Smooth muscle cell of the brain vasculature (primary cell): ENCODE data around the gene BUB3.
A peak's percentile ranks its signal among the peaks of the same experiment; 100 is the strongest.

Experiments used
- DNase-seq: peaks from one replicate; pipeline ENCODE4 v3.0.0-alpha.2; 2012; ENCODE audit warnings: low read depth, low spot score

BUB3 gene

GRCh38 chr10:123154092-123154710 is at the start of gene BUB3:
Gene BUB3, plus strand, starts transcription at chr10:123154402. Its CDS starts 516 bp downstream, at chr10:123154918.
- peak; percentile 99 for DNase-seq

GRCh38 chr10:123109466-123109865 is 44.7 kb upstream of the BUB3 start:
- no peak for DNase-seq

GRCh38 chr10:123117644-123118417 is 36.4 kb upstream of the BUB3 start:
- DNase-seq, result no peak

GRCh38 chr10:123119081-123119480 is 35.1 kb upstream of the BUB3 start:
- no peak for DNase-seq

GRCh38 chr10:123126246-123126645 is 28.0 kb upstream of the BUB3 start:
- no peak for DNase-seq

DNA sequence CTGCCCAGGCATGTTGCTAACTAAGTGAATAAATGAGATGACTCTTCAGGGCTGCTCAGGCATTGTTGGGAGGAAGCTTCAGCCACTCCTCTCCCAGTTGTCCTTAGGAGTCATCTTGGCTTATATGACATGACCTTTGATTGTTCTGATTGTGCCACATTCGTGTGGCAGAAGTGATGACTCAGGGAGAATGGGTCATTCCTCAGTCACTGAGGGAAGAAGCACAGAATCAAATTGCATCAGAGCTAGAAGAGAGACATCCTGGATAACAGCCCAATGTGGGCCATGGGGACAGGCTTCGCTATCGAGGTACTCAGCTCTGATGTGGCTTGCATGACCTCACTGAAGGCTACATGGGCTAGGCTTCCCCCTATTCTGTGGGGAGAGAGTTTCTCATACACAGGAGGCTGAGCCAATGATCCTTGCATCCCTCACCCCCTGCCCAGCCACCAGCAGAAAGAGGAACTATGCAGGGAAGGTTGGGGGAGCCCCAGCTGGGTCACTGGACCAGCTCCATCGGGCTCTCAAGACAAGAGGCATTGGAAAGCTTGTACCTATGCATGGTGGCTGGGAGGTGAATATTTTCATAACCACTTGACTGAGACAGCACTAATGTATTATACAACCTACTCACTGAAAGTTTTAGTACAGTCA is 24.5 kb upstream of the BUB3 start:
- no peak for DNase-seq

DNA sequence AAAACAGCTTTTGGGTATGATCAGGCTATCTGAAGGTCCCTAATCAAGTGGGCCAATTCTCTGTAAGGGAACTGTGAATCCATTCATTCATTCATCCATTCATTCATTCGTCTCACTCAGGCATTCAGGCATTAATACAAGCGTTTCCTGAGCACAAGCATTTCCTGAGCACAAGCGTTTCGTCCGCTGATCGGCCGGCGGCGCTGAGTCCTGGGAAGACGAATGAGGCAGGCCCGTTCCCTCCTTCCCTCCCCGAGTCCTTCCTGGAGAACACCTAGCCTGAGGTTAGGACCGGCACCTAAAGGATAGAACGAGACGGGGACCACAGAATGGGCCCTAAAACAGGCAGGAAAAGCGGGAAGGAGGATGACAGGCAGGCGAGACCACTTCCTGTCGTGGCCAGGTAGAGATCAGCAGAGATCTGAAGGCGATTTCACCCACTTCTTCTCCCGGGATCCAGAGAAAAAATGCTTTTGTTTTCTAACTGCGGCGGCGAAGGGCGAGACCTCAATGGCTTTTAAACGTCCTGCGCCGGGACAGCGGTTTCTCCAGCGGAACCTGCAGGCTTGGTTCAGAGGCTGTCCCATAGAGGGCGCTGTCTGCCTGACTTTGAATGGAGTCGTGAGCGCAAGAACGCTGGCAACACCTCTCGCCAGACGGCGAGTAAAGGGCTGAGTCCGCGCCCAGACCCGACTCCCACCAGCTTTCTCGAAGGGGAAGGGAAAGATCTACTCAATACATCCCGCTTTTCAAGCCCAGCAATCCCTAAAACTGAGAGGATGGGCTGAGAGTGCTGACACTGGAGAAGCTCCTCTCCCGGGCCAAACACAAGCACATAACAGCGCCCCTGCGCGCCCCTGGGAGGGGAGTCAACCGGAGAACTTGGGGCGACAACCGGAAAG is 21.4 kb upstream of the BUB3 start:
- DNase-seq, result peak; percentile 35

DNA sequence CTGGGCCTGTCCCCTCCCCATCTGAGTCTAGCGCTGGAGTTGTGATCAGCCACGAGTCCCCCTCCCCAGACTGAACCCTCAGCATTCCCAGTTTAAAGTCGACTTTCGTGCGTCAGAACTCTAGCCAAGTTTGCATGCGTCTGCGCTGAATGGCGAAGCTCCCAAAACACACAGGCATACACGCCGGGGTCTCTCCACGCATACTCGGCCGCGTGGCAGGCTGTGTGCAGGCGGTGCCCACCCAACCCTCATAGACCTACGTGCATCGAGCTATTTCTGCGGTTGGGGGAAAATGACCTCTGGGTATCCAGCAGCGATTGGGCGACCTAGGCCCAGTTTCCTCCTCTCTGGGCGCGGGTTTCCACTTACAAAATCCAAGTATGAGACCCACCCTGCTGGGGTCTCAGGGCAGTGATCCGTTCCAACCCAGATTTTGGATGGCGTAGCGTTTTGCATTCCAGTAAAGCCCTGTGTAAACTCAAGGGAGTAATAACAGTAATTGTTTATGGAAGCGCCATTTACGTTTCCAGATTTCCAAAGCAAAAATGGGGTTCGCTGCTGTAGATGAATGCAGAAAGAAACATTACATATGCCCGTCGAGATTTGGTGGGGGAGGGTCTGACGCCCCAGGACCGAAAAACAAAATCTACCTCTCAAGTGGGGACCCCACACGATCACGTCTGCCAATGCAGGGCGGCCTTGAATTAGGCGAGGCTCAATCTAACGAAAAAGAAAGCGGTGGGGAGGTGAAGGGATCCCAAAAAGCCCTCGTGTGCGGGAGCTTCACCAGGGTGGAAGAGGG is 20.5 kb upstream of the BUB3 start:
- no peak for DNase-seq

- no peak for DNase-seq
Measured at GRCh38 chr10:123134343-123134914, 19.8 kb upstream of the BUB3 start.

- no peak for DNase-seq
Measured at GRCh38 chr10:123134915-123135414, 19.2 kb upstream of the BUB3 start.

DNA sequence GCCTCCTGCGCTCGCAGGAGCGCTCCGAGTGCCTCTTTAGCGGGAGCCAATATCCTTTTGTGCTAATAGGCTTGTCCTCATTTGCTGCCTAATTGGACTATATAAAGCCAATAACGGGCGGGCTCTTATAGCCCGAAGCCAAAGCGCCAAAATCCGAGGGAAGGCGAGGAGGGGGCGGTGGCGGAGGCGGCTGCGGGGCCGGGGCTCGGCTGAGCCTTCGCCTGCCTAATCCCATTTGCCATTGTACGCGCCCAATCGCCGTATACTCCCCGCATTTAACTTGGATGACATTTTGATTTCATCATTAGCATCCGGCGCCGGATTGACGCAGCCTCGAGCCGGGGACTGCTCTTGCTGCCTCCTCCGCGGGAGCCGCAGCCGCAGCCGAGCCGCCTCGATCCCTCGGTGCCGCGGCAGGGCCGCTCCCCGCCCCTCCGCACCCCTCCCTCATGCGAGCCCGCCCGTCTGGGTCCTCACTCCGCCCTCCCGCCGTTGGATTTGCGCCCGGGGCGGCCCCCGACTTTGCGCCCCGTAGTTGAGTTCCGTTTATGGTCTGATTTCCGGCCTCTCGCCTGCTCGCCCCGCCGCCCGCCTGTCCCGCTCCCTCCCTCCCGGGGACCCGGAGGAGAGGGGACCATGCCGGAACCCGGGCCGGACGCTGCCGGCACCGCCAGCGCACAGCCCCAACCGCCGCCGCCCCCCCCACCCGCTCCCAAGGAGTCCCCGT is 18.6 kb upstream of the BUB3 start, which contains the start of gene HMX3:
TSS of gene HMX3 (plus strand) at position 556 of the 727 bp plus-strand sequence. CDS start at position 637, 81 bp downstream.
- no peak for DNase-seq

- no peak for DNase-seq
Measured at GRCh38 chr10:123136221-123136805, 17.9 kb upstream of the BUB3 start.

GRCh38 chr10:123136806-123137642 is 17.2 kb upstream of the BUB3 start:
- DNase-seq, result no peak

GRCh38 chr10:123139165-123139520 is 15.1 kb upstream of the BUB3 start:
- no peak for DNase-seq

GRCh38 chr10:123139521-123140163 is 14.6 kb upstream of the BUB3 start:
- no peak for DNase-seq

- no peak for DNase-seq
Measured at GRCh38 chr10:123140164-123140982, 13.8 kb upstream of the BUB3 start.

DNA sequence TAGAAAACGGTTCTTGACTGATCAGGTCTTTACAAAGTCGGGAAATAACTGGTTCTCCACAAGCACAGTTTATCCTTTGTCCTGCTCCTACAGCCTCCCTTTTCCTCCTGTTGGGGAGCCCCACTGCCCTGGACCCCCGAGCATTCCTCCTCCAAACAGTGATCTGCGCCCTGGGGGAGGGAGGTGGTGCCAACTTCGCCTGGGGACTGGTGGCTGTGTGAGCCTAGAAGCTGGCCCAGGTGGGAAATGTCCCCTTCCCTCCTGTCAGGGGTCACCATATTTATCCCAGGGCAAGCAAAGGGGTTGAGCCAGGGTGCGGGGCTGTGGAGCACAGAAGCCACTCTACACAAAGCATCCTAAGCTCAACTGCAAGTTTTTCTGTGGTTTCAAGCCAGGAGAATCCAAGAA is 13.2 kb upstream of the BUB3 start:
- DNase-seq, result no peak
